CD4-positive, alpha-beta memory T cell (primary cell): Measurements from ENCODE around the gene FOXP1. TPM values are rescaled to one million over a fixed set of nuclear protein-coding genes. Genes with fewer than 3 reads are reported as not detected.
A peak's percentile ranks its signal among the peaks of the same experiment; 100 is the strongest.

Experiments used
- CTCF ChIA-PET: fragments of 350-600 bp; sonication (Branson Sonifier 250); formaldehyde crosslinking; loops from one replicate; lab custom pipeline; 2021; ENCODE audit warnings: inconsistent platforms; ENCODE audit not compliant: partially characterized antibody; lab: Charles Lee
- POLR2A ChIA-PET: fragments of 350-600 bp; sonication (Branson Sonifier 250); formaldehyde crosslinking; loops from one replicate; lab custom pipeline; 2021; ENCODE audit not compliant: partially characterized antibody; lab: Charles Lee
- DNase-seq, 5 donors: peaks; one replicate each; pipeline versions ENCODE4 v3.0.0 to v3.0.0-alpha.2; 2020 to 2022; ENCODE audit warnings: mixed read lengths in 1 of 5
- H3K27ac ChIP-seq: one replicate; pipeline ENCODE4 v1.7.0; 2013; ENCODE audit warnings: low read depth, low read length
- H3K27me3 ChIP-seq: 2 replicates; pipeline ENCODE4 v1.7.0; 2013; ENCODE audit warnings: mild to moderate bottlenecking, low read length, moderate library complexity; ENCODE audit not compliant: insufficient read depth
- H3K36me3 ChIP-seq: 2 replicates; pipeline ENCODE4 v1.7.0; 2013; ENCODE audit warnings: mild to moderate bottlenecking, low read length, moderate library complexity; ENCODE audit not compliant: insufficient read depth
- H3K4me1 ChIP-seq: 2 replicates; pipeline ENCODE4 v1.7.0; 2013; ENCODE audit warnings: mild to moderate bottlenecking, low read length, moderate library complexity; ENCODE audit not compliant: insufficient read depth
- H3K4me3 ChIP-seq, 2 donors: one replicate each; pipeline ENCODE4 v1.7.0; 2013; ENCODE audit warnings: low read length in 2 of 2, mild to moderate bottlenecking in 1 of 2
- H3K9me3 ChIP-seq, 2 donors: one replicate each; pipeline ENCODE4 v1.7.0; 2013; ENCODE audit warnings: low read length in 2 of 2, control low read depth in 1 of 2; ENCODE audit not compliant: control insufficient read depth in 1 of 2
- H3K27ac Mint-ChIP-seq, 7 donors: one replicate each; pipeline ENCODE4 v1.8.0; 2020 to 2021; ENCODE audit warnings: mixed read lengths in 7 of 7, mild to moderate bottlenecking in 6 of 7, inconsistent platforms in 3 of 7, moderate library complexity in 3 of 7
- H3K27me3 Mint-ChIP-seq, 2 donors: one replicate each; pipeline ENCODE4 v1.8.0; 2020 to 2021; ENCODE audit warnings: mixed read lengths in 2 of 2
- H3K36me3 Mint-ChIP-seq, 2 donors: one replicate each; pipeline ENCODE4 v1.8.0; 2020 to 2021; ENCODE audit warnings: mixed read lengths in 2 of 2, inconsistent platforms in 1 of 2, mild to moderate bottlenecking in 1 of 2
- H3K4me1 Mint-ChIP-seq, 4 donors: one replicate each; pipeline ENCODE4 v1.8.0; 2020 to 2021; ENCODE audit warnings: mixed read lengths in 4 of 4, mild to moderate bottlenecking in 1 of 4
- H3K4me3 Mint-ChIP-seq, 8 donors: one replicate each; pipeline ENCODE4 v1.8.0; 2020 to 2021; ENCODE audit warnings: mixed read lengths in 8 of 8, mild to moderate bottlenecking in 7 of 8, moderate library complexity in 6 of 8, inconsistent platforms in 3 of 8
- H3K9me3 Mint-ChIP-seq, 8 donors: one replicate each; pipeline ENCODE4 v1.8.0; 2020 to 2021; ENCODE audit warnings: mixed read lengths in 8 of 8, mild to moderate bottlenecking in 5 of 8, inconsistent platforms in 3 of 8, moderate library complexity in 1 of 8
- intact Hi-C: fragments of 100-400 bp; cut with micrococcal nuclease; formaldehyde crosslinking; loops from one replicate; pipeline ENCODE4 v1.15.1; 2023
- polyA plus RNA-seq, 2 donors: library from polyadenylated mRNA; unstranded; fragments of 300-500 nt; fragmentation: Illumina TruSeq; gene quantifications; one replicate each; pipeline ENCODE4 v1.2.3, GENCODE V29; 2021
- total RNA-seq, 2 experiments: library from RNA; stranded (reverse); gene quantifications; one replicate each; pipeline ENCODE4 v1.2.3, GENCODE V29; 2021

FOXP1 gene
- total and polyA plus RNA-seq, 4 experiments from 2014 or later, result 189 to 348 (median 279) TPM

- H3K36me3 Mint-ChIP-seq, result peaks cover 18 to 20% of the 10 kb centered on the region in 2 donors
- CTCF ChIA-PET, result interaction anchor here (1.1 to 1.5 kb wide), 2 partner anchors 13 to 74 kb away, joined by 3 to 6 read pairs; no protein-coding TSS in a partner anchor
- H3K4me3 Mint-ChIP-seq, result peak overlapping the region in 5 of 8 donors; percentile 5 to 69 (median 26)
- peaks cover 31 to 69% (median 51%) of the 10 kb centered on the region in 4 donors for H3K4me1 Mint-ChIP-seq
- no peaks in the 10 kb centered on the region for H3K9me3 Mint-ChIP-seq
- Histone ChIP-seq H3K4me3 (no peak overlapping the region), H3K4me1 (peaks cover 46% of the 10 kb centered on the region), H3K27ac (no peak overlapping the region), H3K9me3 (no peaks in the 10 kb centered on the region), H3K36me3 (no peaks in the 10 kb centered on the region), H3K27me3 (no peaks in the 10 kb centered on the region)
- POLR2A ChIA-PET, result interaction anchor here (1.4 kb wide), 1 partner anchor 32 kb away, joined by 3 read pairs; no protein-coding TSS in a partner anchor
- intact Hi-C loops, result no loop called here
- peak overlapping the region in 6 of 7 donors; percentile 0 to 65 (median 23) for H3K27ac Mint-ChIP-seq
- H3K27me3 Mint-ChIP-seq, result no peaks in the 10 kb centered on the region
- DNase-seq, result no peak
These were observed 199.1 kb downstream of the FOXP1 start for GRCh38 chr3:71384388-71384787.

DNA sequence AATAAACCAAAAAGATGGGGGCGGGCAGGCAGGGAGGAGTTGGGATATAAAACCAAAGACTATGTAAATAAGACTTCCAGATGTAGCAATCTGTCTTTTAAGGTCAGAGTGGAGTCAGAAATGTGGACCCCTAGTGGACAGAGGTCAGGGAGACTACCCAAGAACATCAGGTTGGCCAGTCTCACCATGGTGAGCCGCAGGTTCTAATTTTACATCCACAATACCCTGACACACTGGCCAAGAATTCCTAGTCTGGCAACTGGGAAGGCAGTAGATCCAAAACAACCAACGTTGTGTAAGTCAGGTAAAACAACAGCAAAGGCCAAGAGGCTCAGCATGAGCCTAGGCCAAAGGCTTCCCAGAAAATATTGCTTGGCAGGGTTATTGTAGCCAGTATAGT lies 203.4 kb downstream of the FOXP1 start:
- Histone ChIP-seq H3K36me3 (no peaks in the 10 kb centered on the region), H3K27ac (no peak overlapping the region), H3K4me1 (peaks cover 28% of the 10 kb centered on the region), H3K9me3 (no peaks in the 10 kb centered on the region), H3K27me3 (no peaks in the 10 kb centered on the region), H3K4me3 (no peak overlapping the region)
- Mint-ChIP-seq H3K4me1 (peaks cover 34 to 70% (median 41%) of the 10 kb centered on the region in 4 donors), H3K27ac (peak overlapping the region in 3 of 7 donors; percentile 3 to 71 (median 68)), H3K4me3 (no peak overlapping the region), H3K27me3 (no peaks in the 10 kb centered on the region), H3K9me3 (peaks cover 0 to 1% (median 0%) of the 10 kb centered on the region in 8 donors), H3K36me3 (peaks cover 26 to 27% of the 10 kb centered on the region in 2 donors)
- DNase-seq, result no peak
- ChIA-PET CTCF (interaction anchor here (1.0 kb wide), 1 partner anchor 96 kb away, joined by 3 read pairs; no protein-coding TSS in a partner anchor), POLR2A (no interaction called here)
- intact Hi-C loops, result no loop called here

DNA sequence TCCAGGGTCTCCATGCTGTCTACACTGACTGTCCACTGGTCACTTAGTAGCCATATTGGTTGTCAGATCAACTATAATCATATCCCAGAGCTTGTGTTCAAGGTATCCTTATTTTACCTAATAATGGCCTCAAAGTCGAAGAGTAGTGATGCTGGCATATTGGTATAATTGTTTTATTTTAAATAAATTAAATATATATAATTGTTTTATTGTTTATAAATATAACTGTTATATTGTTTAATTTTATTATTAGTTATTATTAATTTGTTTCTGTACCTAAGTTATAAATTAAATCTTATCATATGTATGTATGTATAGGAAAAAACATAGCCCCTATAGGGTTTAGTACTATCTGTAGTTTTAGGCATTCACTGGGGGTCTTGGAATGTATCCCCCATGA lies 205.0 kb downstream of the FOXP1 start:
- Mint-ChIP-seq H3K4me1 (peaks cover 33 to 68% (median 39%) of the 10 kb centered on the region in 4 donors), H3K4me3 (peak overlapping the region in 1 of 8 donors; percentile 22), H3K27ac (peak overlapping the region in 1 of 7 donors; percentile 57), H3K9me3 (peaks cover 0 to 1% (median 0%) of the 10 kb centered on the region in 8 donors), H3K27me3 (no peaks in the 10 kb centered on the region), H3K36me3 (peaks cover 25 to 28% of the 10 kb centered on the region in 2 donors)
- intact Hi-C loops, result no loop called here
- no peak overlapping the region for H3K27ac ChIP-seq
- CTCF ChIA-PET, result no interaction called here
- no peak for DNase-seq
- H3K4me1 ChIP-seq, result peaks cover 28% of the 10 kb centered on the region
- H3K4me3 ChIP-seq, result no peak overlapping the region
- POLR2A ChIA-PET, result no interaction called here
- H3K27me3 ChIP-seq, result no peaks in the 10 kb centered on the region
- no peaks in the 10 kb centered on the region for H3K36me3 ChIP-seq
- no peaks in the 10 kb centered on the region for H3K9me3 ChIP-seq

DNA sequence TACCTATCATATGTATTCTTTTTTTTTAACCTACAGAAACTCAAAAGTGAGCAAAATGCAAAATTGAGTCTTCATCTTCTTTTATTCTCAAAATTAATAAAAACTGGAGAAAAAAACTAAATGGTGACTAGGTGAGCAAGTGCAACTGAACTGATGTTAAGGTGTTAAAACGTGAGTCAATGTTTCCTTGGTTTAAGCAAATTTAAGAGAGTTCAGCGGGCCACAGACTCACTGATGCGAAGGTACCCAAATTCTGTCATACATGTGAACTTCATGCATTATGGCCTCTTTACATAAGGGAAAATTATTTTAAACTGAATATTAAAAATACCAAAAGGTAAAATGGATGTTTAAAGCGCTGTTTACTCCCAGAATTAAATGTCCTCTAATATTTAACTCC lies 206.6 kb downstream of the FOXP1 start:
- DNase-seq, result no peak
- Mint-ChIP-seq H3K4me3 (no peak overlapping the region), H3K27ac (no peak overlapping the region), H3K27me3 (no peaks in the 10 kb centered on the region), H3K9me3 (peaks cover 0 to 1% (median 0%) of the 10 kb centered on the region in 8 donors), H3K36me3 (peaks cover 17 to 29% of the 10 kb centered on the region in 2 donors), H3K4me1 (peaks cover 38 to 72% (median 45%) of the 10 kb centered on the region in 4 donors)
- H3K27me3 ChIP-seq, result no peaks in the 10 kb centered on the region
- H3K4me1 ChIP-seq, result peaks cover 33% of the 10 kb centered on the region
- intact Hi-C loops, result no loop called here
- ChIA-PET CTCF (interaction anchor here (1.2 kb wide), 1 partner anchor 20 kb away, joined by 3 read pairs; no protein-coding TSS in a partner anchor), POLR2A (no interaction called here)
- no peaks in the 10 kb centered on the region for H3K9me3 ChIP-seq
- H3K36me3 ChIP-seq, result no peaks in the 10 kb centered on the region
- no peak overlapping the region for H3K27ac ChIP-seq
- no peak overlapping the region for H3K4me3 ChIP-seq

- H3K9me3 Mint-ChIP-seq, result peaks cover 0 to 1% (median 0%) of the 10 kb centered on the region in 8 donors
- Histone ChIP-seq H3K27ac (no peak overlapping the region), H3K4me3 (no peak overlapping the region), H3K4me1 (peaks cover 37% of the 10 kb centered on the region), H3K27me3 (no peaks in the 10 kb centered on the region), H3K36me3 (no peaks in the 10 kb centered on the region), H3K9me3 (no peaks in the 10 kb centered on the region)
- intact Hi-C loops, result no loop called here
- CTCF ChIA-PET, result interaction anchor here (1.3 kb wide), 1 partner anchor 21 kb away, joined by 4 read pairs; no protein-coding TSS in a partner anchor
- no peak for DNase-seq
- H3K4me1 Mint-ChIP-seq, result peaks cover 39 to 72% (median 46%) of the 10 kb centered on the region in 4 donors
- no peak overlapping the region for H3K4me3 Mint-ChIP-seq
- POLR2A ChIA-PET, result interaction anchor here (1.0 kb wide), 1 partner anchor 22 kb away, joined by 3 read pairs; no protein-coding TSS in a partner anchor
- peaks cover 20 to 27% of the 10 kb centered on the region in 2 donors for H3K36me3 Mint-ChIP-seq
- no peaks in the 10 kb centered on the region for H3K27me3 Mint-ChIP-seq
- H3K27ac Mint-ChIP-seq, result no peak overlapping the region
These were observed 207.0 kb downstream of the FOXP1 start for GRCh38 chr3:71376503-71376902.

- Histone ChIP-seq H3K4me1 (peaks cover 43% of the 10 kb centered on the region), H3K9me3 (no peaks in the 10 kb centered on the region), H3K36me3 (no peaks in the 10 kb centered on the region), H3K27me3 (no peaks in the 10 kb centered on the region), H3K4me3 (no peak overlapping the region), H3K27ac (no peak overlapping the region)
- ChIA-PET CTCF (interaction anchor here (0.9 kb wide), 1 partner anchor 23 kb away, joined by 3 read pairs; no protein-coding TSS in a partner anchor), POLR2A (interaction anchor here (1.0 kb wide), 1 partner anchor 20 kb away, joined by 3 read pairs; no protein-coding TSS in a partner anchor)
- Mint-ChIP-seq H3K4me3 (peak overlapping the region in 1 of 8 donors; percentile 10), H3K9me3 (peaks cover 0 to 1% (median 0%) of the 10 kb centered on the region in 8 donors), H3K27ac (peak overlapping the region; percentile 15 to 96 (median 58)), H3K27me3 (no peaks in the 10 kb centered on the region), H3K36me3 (peaks cover 22 to 27% of the 10 kb centered on the region in 2 donors), H3K4me1 (peaks cover 43 to 81% (median 50%) of the 10 kb centered on the region in 4 donors)
- no peak for DNase-seq
- intact Hi-C loops, result no loop called here
These were observed 208.9 kb downstream of the FOXP1 start for GRCh38 chr3:71374582-71374981.

DNA sequence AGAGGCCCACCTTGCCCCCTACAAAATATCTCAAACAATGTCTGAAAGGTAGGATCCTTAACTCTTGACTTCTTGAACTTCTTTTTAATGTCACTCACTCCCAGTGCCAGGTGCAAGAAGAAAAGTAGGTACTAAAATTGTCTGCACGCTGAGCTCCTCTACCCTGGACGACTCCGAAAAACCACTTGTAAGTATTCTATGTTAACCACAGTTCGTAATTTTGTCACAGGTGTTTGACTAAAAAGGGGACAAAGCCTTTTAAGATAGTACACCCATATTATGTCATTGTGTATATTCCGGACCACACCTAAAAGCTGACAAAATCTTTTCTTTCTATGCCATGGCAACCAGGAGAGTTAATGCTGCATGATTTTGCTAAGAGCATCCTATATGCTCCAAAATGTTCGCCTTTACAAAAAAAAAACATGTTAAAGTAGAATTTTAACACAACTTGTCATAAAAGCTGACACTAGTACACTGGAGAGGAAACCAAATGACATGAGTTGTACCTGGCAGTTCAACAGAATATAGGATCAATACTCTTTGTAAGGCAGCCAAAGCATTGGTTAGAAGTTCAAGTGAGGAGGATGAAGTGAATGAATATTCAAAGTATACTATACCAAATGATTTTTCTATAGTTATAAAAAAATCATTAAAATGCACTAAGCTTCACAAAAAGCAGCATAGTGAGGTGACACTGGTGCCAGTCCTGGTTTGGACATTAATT lies 210.5 kb downstream of the FOXP1 start:
- Histone ChIP-seq H3K36me3 (no peaks in the 10 kb centered on the region), H3K27ac (peak overlapping the region; percentile 45), H3K27me3 (no peaks in the 10 kb centered on the region), H3K4me1 (peaks cover 43% of the 10 kb centered on the region), H3K9me3 (no peaks in the 10 kb centered on the region), H3K4me3 (no peak overlapping the region)
- Mint-ChIP-seq H3K4me1 (peaks cover 43 to 80% (median 55%) of the 10 kb centered on the region in 4 donors), H3K9me3 (peaks cover 0 to 1% (median 0%) of the 10 kb centered on the region in 8 donors), H3K36me3 (peaks cover 23 to 24% of the 10 kb centered on the region in 2 donors), H3K27ac (peak overlapping the region; percentile 79 to 99 (median 96)), H3K4me3 (peak overlapping the region; percentile 2 to 80 (median 50)), H3K27me3 (no peaks in the 10 kb centered on the region)
- intact Hi-C loops, result loop anchor here (1.0 kb wide), 1 partner anchor 71 kb away; no protein-coding TSS in a partner anchor
- peak; percentile 46 to 81 (median 76) for DNase-seq
- ChIA-PET POLR2A (interaction anchor here (0.8 to 1.2 kb wide), 4 partner anchors 44 to 118 kb away, joined by 3 to 7 read pairs (median 3); no protein-coding TSS in a partner anchor), CTCF (interaction anchor here (1.3 to 1.5 kb wide), 2 partner anchors 24 to 82 kb away, joined by 3 to 4 read pairs; no protein-coding TSS in a partner anchor)
